GM18873 (cell line): Measurements from ENCODE around the gene TMEM215.
"Not testable (repeated sequence)": the region's sequence is repeated elsewhere in the genome, so short reads cannot be mapped to it uniquely, and the experiment has no call there.

Source experiments
- ATAC-seq: cut with Tn5 transposase; IDR thresholded peaks from one replicate; pipeline ENCODE4 v1.9.1; 2021; ENCODE audit warnings: mild to moderate bottlenecking, moderate library complexity, moderate number of reproducible peaks; ENCODE audit not compliant: unreplicated experiment, low FRiP score

TMEM215 gene, protein sequence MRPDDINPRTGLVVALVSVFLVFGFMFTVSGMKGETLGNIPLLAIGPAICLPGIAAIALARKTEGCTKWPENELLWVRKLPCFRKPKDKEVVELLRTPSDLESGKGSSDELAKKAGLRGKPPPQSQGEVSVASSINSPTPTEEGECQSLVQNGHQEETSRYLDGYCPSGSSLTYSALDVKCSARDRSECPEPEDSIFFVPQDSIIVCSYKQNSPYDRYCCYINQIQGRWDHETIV

DNA sequence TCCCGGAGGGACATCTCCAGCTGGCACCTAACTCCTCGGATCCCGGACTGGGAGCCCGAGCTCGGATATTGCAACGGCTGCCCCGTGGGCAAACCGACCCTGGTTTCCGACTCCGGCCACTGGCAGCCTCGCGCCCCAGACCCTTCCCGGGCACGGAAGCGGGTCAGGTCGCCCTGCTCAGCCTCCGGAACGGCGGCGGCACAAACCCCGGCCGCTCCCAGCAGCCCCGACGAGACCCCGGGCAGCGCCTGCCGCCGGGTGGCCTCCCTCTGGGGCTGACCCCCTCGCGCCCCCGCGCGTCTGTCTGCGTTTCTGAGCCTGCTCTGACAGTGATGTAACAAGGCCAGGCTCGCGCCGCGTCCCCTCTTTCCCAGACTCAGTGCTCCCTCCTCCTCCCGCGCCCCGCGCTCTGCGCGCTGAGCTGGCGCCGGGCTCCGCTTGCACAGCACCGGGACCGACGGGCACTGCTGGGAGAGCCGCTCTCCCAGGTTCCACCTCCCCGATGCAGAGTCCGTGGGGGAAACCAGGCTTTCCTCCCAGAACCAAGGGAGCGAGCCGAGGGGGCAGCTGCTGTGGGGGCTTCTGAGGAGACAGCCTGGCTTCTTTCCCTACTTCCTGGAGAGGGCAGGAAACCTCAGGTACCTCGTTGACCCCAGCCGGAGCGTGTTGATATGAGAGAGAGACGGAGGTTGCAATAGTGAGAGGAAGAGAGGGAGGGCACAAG is at the start of gene TMEM215:
Gene TMEM215, plus strand, starts transcription at position 373 of the 724 bp plus-strand sequence. CDS start 644 bp downstream, outside the sequence.
- no peak for ATAC-seq

DNA sequence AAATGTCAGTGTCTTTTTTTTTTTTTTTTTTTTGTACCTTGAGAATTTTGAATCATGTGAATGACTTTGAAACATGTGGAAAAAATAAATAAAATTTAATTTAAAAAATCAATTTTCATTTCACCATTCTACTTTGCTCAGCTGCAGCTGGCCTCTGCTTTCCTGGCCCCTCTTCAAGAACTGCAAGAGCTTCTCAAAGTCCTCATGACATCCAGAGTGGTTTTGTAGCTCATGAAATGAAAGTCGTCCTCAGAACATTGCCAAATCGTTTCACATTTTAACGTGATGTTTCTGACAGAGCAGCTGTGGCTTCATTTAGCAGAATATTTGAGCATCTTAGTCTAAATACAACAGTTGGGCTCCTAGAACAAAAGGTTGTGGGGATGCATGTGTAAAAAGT is 47.9 kb upstream of the TMEM215 start:
- ATAC-seq, result no peak

DNA sequence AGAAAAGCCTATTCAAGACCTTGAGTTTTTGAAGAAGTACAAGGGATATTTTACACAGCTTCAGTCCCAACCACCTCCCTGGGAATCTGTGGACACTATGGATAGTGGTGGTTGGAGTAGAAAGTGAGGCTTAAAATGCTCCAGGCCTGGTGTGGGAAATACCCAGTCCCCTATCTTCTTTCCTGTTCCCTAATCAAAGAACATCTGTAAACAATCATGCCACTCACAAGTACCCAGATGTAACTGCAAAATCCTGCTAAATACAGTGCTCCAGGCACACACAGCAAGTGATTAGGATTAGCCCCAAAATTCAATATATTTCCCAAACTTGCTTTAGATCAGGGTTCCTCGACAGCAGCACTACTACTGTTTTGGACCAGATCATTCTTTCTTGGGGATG is 46.0 kb upstream of the TMEM215 start:
- ATAC-seq, result no peak

DNA sequence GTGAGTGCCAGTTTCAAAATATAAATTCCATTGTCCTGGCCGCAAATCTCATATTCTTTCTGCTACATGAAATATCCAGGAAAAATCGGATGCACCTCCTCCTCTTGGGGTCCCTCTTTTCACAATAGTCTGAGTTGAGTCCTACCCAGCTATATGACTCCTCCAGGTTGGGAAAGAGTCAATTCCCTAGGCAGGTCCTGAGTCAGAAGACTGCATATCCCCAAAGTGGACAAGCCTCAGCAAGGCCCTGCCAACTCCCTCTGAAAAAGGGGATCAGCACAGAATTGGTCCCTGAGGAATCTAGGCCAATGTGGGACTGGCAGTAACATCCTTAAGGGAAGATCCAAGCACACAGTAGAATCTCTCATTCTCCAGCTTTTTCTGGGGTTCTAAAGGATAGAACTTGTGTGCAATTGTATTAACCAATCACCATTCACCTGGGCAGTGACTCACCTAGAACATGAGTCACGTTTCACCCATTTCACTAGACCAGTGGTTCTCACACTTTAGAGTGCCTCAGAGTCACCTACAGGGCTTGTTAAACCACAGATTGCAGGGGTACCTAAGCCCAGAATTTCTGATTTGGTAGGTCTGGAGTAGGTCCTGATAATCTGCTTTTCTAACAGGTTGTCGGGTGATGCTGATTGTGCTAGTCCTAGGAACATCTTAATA is 44.7 kb upstream of the TMEM215 start:
- no peak for ATAC-seq

DNA sequence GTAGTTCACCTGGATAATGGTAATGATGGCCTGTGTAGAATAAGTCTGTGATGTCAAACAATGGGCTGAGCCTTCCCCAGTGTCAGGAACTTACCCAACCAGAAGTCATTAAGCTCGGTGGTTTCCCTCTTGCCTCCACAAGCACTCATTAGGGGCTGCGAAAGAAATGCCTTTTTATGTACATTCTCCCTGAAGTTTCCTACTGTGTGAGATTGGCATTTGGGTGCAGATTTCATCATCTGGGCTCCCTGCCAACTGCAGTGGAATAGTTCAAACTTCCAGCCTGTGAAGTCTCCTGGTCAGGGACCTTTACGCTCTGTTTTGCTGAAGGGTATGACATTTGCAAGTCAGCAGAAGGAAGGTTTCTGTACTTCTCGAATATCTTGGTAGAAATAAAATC is 41.6 kb upstream of the TMEM215 start:
- ATAC-seq, result no peak

DNA sequence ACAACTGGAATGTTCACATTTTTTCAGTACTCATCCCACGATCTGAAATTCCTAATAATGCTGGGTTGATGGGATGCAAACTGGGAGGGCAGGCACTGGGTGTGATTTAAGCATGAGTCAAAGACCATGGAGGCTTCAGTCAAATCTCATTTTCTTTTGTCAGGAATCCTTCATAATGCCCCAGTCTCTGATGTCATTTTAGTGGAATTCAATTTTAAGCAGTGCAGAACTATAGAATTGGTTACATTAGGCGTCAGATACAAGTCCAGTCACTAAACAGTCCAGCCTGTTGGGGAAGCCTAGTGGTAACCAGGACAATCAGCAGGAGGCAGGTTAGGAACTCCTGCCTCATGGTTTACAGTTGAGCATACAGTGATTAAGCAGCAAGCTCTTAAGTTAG is 41.0 kb upstream of the TMEM215 start:
- ATAC-seq, result no peak

DNA sequence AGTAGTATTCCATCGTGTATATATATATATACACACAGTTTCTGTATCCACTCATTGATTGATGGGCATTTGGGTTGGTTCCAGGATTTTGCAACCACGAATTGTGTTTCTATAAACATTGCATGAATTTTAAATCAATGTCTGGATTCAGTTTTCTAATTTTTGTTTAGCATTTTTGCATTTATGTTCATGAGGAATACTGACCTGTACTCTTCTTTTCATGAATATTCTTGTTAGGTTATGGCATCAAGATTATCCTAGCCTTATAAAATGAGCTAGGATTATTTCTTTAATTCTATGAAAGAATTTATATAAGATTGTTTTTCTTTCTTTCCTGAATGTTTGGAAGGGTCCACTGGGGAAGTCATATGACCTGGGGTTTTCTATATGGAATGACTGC is 35.3 kb upstream of the TMEM215 start:
- ATAC-seq, result no peak

DNA sequence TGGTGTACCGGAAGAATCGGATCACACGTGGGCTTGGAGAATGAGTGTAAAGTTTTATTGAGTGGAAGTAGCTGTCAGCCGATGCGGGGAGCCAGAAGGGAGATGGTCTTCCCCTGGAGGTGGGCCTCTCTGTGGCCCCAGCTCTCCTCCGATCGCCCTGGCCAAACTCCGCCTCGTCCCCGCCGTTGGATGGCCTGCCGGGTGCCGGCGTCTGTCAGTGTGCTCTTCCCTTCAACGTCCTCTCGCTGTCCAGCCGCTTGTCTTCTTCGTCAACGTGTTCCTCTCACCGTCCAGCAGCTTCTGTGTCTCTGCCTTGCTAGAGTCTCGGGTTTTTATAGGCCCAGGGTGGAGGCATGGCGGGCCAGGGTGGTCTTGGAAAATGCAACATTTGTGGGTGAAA is 27.6 kb upstream of the TMEM215 start:
- ATAC-seq, result no peak

DNA sequence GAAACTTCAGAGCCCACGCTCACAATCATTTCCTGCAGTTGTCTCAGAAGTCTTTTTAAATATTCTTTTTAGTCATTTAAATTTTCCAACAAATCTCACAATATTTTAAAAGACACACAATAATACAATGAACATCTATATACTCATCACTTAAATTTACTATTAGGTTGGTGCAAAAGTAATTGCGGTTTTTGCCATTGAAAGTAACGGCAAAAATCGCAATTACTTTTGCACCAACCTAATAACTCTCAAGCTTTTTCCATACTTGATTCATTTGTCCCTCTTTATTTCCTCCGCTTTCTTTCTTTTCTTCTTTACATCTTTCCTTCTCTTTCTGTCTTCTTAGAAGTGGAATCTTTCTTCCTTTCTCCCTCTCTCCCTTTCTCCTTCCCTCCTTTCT is 19.2 kb upstream of the TMEM215 start:
- no peak for ATAC-seq

DNA sequence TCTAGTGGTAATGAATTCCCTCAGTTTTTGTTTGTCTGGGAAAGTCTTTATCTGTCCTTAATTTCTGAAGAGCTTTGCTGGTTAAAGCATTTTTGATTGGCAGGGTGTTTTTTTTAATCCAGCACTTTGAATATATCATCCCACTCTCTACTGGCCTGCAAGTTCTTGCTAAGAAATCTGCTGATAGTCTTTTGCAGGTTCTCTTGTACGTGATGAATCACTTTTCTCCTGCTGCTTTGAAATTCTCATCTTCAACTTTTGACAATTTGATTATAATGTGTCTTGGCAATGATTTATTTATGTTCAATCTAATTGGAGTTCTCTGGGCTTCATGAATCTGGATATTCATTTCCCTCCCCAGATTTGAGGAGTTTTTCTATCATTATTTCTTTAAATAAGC is 8.1 kb upstream of the TMEM215 start:
- ATAC-seq, result no peak

DNA sequence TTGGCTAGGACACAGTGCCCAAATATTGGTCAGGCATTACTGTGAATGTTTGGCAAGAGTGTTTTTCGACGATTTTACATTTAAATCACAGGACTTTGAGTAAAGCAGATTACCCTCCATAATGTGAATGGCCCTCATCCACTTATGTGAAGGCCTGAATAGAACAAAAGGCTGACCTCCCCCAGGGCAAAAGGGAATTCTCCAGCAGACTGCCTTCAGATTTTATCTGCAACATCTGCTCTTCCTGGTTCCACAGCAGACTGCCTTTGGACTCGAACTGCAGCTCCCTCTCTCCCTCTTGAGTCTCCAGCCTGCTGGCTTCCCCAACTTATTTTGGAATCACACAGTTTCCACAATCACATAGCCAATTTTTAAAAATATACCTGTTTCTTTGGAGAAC is 7.1 kb upstream of the TMEM215 start:
- no peak for ATAC-seq

DNA sequence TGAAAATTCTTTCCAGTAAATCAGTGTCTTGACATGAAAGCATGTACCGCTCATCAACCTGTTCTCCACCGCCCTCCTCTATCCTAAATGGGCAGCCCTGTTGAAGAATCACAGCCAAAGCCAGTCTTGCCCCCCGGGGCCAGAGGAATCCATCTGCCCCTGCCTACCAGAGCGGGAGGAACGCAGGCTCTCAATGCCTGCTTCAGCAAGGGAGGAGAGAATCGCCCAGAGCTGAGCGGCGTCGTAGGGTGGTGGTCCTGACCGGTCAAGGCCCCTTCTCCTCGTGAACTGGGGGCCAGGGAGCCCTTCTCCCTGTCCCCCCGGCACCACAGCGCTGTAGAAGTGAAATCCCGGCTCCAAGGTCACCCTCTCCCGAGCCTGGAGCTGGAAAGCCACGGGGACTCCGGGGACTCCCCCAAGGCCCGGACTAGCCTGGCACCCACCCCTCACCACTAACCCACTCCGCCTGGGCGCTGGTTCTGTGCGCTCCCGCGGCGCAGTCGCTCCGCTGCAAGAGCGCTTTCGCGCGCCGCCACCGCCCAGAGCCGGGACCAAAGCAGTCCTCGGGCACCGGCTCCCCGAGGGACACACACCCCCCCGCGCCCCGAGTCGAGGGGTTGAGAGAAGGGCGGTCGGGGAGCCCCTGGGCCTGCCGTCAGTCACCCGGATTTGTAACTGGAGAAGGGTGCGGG is 718 bp upstream of the TMEM215 start:
- no peak for ATAC-seq

DNA sequence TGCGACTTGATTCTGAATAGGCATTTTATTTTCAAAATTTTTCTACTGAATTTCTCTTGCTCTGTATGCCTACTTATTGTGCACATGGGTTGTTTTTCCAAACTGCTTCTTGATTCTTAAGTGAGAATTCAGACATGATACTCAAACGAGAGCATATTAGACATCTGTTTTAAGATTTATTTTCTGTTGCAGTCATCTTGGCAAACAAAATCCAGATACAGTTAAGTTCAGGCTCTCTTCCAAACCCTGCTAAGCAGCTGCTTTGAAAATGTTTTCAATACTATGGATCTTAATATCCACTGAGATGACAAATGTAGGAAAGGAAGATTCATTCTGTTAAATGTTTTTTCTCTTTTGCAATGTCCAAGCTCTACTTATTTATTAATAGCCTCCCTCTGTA is 4.5 kb downstream of the TMEM215 start:
- no peak for ATAC-seq

DNA sequence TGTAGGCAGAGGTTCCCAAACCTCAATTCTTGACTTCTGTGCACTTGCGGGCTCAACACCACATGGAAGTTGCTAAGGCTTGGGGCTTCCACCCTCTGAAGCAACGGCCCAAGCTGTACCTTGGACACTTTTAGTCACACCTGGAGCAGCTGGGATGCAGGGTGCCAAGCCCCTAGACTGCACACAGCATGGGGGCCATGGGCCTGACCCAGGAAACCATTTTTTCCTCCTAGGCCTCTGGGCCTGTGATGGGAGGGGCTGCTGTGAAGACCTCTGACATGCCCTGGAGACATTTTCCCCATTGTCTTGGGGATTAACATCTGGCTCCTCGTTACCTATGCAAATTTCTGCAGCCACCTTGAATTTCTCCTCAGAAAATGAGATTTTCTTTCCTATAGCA is 12.7 kb downstream of the TMEM215 start:
- ATAC-seq, result not testable (repeated sequence)

DNA sequence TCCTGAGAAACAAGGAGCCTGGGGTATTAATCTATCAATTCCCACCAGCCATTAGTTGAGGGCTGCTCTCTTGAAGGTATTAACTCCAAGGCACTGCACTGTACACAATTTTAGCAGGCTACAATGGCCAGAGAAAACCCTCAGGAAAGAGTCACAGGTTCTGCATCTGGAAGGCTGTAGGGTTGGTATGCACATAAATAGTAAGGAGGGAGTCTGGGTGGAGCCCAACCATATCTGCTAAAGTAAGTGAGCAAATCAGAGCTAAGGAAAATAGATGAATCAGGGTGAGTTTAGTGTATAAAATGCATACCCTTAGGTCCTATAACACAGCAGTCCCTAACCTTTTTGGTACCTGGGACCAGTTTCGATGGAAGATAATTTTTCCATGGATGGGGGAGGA is 18.2 kb downstream of the TMEM215 start:
- no peak for ATAC-seq

DNA sequence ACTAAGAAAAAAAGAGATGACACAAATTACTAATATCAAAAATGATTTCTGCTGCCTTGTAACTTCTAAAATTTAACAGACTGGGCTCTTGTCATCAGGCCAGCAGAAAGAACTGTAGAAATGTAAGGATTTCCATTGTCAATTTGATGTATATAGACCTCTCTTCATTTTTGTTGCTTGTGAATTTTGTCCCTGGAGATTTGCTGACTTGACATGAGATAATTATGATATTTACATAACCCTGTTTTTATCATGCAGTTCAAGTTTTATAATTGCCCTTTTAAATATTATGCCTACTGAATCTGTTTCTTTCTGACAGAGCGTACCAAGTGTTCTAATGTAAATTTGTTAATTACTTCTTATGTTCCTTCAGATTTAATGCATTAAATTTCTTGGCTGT is 23.9 kb downstream of the TMEM215 start:
- ATAC-seq, result no peak

DNA sequence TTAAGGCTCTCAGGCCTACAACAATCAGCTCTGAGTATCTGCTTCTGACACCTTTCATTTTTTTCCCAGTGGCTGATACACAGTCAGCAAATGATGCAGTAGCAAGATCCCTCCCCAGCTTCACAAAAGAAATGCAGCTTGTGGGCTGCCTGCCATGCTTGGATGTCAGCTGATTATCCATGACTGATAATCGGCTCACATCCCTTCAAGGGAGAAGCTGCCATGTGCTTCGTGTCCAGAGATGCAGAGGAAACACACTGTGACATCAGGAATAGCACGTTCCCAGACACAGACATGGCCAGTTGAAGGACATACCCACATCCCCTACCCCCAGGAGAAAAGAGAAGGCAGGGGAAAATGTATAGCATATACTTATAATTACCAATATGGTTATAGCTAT is 27.9 kb downstream of the TMEM215 start:
- ATAC-seq, result no peak

DNA sequence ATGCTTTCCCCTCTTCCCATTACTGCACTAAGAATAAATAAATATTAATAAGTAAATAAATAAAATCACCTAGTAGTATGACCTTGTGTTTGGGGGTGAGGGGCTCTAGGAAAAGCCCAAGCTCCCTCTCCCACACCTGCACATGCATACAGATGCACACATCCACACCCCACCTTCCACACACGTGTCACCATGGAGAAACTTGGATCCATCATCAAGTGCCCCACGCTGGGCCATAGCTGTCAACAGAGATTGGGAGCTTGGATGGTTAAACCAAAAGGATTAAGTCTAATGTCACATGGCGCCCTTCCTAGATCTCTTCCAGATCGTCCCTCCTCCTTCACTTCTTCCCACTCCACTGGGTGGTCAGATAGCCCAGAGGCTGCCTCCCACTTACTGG is 37.0 kb downstream of the TMEM215 start:
- no peak for ATAC-seq

DNA sequence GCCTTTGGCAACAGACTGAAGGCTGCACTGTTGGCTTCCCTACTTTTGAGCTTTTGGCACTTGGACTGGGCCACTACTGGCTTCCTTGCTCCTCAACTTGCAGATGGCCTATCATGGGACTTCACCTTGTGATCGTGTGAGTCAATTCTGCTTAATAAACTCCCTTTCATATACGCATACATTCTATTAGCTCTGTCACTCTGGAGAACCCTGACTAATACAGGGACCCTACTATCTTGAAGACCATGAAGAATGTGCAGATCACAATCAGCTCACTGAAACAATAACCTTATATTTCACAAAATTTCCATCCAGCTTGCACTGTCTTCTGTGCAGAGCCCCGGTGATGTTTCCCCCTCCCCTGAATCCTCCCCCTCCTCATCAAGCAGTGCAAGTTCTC is 39.8 kb downstream of the TMEM215 start:
- ATAC-seq, result no peak

DNA sequence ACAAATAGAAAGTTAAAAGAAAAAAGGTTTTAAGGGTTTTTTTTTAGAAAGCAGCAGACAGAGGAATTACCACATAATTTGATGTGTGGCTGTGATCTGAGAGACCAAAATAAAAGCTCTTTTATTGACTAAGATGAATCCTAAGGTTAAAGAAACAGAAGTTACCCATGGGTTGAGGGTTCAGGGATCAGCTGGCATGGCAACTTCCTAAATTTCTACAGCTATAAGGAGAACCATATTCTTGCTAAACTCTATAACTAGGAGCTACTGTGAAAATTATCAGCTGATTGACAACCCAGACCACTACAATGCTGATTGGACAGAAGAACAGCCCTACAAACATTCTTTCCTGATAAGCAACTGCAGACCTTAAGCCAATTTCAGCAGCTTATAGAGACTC is 40.2 kb downstream of the TMEM215 start:
- ATAC-seq, result no peak

DNA sequence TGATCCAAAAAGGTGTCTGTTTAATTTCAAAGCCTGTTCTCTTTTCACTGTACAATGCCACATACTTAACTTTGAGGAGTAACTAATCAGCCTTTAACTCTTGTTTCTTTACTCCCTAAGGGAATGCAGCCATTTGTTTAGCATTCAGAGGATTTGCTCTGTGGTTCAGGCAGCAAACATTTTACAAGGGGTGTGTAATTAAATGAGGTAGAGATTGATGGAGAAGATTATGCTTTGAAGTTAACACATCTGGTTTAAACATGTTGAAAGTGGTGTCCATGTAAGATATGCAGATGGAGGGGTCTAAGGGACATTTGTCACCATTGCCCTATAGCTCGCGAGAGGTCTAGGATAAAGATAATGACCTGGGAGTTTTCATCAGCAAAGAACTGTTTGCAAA is 41.9 kb downstream of the TMEM215 start:
- ATAC-seq, result no peak
